SK-N-MC (cell line): ENCODE results near the gene CDKAL1.

ENCODE experiments used
- EZH2 ChIP-seq: fragments of 200-600 bp; sonication (generic); IDR thresholded peaks from one replicate; pipeline ENCODE4 v1.6.1; 2017; ENCODE audit warnings: antibody characterized with exemption
- POLR2AphosphoS5 ChIP-seq: IDR thresholded peaks from 2 replicates; pipeline ENCODE4 v1.6.1; 2012; ENCODE audit warnings: mild to moderate bottlenecking, low read depth, low read length, borderline replicate concordance

DNA sequence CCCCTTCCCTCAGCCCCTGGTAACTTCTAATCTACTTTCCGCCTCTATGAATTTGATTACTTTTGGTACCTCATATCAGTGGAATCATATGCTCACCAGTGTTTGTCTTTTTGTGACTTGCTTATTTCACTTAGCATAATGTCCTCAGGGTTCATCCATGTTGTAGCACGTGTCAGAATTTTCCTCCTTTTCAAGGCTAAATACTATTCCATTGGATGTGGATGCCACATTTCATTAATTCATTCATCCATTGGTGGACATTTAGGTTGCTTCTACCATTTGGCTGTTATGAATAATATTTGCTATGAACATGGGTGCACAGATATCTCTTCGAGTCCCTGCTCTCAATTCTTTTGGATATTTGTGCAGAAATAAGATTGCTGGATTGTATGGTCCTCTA, 670.7 kb downstream of the CDKAL1 start:
- TF ChIP-seq POLR2AphosphoS5 (no peak), EZH2 (no peak)
